GM12872 (cell line): ENCODE measurements around the gene RWDD4.

ENCODE experiments used
- TF ChIP-seq, protein P1 (sequence below): IDR thresholded peaks from 3 replicates; pipeline ENCODE4 v1.5.1; 2011; ENCODE audit warnings: low read depth, mild to moderate bottlenecking, low read length, moderate library complexity; ENCODE audit not compliant: insufficient read depth

RWDD4 gene

DNA sequence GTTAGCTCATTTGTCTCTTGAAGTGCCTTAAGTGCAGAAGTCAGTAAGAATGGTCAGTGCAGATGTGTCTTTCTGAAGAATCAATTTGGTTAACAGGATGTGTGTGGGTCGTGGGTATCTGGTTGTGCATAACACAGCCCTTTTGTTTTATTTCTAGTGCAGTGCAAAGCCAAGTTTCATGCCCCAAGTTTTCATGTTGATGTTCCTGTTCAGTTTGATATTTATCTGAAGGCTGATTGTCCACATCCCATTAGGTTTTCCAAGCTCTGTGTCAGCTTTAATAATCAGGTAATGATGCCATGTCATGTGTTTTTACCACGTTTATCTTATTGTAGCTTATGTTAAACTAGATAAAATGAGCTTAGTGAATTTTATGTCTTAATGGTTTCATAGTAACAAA, 27.5 kb upstream of the RWDD4 start:
- TF ChIP-seq, protein P1, sequence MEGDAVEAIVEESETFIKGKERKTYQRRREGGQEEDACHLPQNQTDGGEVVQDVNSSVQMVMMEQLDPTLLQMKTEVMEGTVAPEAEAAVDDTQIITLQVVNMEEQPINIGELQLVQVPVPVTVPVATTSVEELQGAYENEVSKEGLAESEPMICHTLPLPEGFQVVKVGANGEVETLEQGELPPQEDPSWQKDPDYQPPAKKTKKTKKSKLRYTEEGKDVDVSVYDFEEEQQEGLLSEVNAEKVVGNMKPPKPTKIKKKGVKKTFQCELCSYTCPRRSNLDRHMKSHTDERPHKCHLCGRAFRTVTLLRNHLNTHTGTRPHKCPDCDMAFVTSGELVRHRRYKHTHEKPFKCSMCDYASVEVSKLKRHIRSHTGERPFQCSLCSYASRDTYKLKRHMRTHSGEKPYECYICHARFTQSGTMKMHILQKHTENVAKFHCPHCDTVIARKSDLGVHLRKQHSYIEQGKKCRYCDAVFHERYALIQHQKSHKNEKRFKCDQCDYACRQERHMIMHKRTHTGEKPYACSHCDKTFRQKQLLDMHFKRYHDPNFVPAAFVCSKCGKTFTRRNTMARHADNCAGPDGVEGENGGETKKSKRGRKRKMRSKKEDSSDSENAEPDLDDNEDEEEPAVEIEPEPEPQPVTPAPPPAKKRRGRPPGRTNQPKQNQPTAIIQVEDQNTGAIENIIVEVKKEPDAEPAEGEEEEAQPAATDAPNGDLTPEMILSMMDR = no peak

DNA sequence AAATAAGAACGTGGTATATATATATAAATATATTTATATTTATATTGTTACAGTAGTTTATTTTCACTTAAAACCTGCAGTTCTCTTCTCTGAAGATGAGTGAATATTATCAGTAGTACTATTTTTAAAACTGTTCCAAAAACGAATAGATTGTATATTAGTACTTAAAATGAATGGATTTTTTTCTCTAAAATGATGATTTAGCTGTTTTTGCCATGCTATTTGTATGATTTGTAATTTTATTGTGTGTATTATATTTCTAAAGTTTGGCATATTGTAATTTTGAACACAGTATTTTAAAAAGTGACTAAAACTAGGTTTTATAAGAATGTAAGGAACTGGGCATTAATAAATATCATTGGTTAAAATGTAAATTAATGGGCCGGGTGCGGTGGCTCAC, 22.1 kb upstream of the RWDD4 start:
- TF ChIP-seq, protein P1 = no peak

DNA sequence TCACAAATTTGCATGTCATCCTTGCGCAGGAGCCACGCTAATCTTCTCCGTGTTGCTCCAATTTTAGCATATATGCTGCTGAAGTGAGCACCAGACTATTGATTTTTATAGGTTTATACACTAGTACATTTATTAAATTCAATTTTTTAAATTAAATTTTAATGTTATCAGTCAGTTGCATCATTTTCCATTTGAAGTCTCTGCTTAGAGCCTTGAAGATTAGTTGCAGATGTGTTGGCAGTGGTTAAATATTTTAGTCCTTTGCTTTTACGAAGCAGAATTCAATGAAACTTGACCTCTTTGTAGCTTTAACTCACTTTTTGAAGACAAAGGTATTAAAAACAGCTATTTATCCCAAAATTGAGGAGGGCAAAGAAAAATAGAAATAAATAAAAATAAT, 16.6 kb upstream of the RWDD4 start:
- TF ChIP-seq, protein P1 = no peak

DNA sequence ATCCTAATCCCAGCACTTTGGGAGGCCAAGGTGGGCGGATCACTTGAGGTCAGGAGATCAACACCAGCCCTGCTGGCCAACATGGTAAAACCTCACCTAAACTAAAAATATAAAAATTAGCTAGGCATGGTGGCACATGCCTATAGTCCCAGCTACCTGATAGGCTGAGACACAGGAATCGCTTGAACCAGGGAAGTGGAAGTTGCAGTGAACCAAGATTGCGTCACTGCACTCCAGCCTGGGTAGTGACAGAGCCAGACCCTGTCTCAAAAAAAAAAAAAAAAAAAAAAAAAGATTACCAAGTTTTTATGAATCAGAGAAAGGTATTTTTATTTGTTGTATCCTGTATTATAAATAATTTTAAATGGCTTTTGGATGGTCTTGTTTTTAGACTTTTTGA, 15.2 kb upstream of the RWDD4 start:
- TF ChIP-seq, protein P1 = no peak

DNA sequence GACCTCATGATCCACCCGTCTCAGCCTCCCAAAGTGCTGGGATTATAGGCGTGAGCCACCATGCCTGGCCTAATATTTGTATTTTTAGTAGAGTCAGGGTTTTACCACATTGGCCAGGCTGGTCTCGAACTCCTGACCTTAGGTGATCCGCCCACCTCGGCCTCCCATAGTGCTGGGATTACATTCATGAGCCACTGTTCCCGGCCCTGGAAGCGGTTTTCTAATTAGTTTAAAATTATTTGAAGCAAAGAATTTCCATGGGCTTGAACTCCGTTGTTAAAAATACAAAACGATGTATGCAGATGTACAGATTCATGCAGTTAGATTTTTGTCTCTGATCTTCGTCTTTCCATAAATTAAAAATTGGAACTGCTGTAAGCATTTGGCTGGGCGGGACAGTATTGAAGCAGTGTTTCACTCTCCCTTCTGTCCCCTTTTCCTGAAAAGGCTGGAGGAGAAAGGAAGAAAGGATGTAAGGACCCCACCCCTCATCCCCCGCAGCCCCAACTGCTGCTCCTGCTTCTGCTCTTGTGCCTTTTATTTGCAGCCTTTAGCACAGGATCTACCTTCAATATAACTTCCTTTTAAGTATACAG, 12.1 kb upstream of the RWDD4 start:
- TF ChIP-seq, protein P1 = no peak

DNA sequence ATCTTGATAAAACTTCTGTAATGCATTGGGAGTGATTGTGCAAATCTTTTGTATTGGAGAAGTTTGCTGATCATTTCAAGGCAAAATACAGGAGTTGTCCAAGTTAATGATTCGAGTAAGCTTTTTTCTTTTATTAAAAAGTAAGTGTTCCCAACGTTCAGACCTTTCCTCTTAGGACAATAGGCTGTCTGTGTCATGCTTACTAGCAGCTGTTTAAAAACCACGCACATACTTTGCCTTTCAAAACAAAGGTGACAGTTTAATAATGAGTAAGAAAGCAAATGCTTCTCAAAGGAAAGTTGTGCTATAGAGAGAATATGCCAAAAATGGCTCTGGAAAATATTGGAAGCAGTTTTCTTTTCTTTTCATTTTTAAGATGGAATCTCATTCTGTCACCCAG, 11.3 kb upstream of the RWDD4 start:
- TF ChIP-seq, protein P1 = no peak

DNA sequence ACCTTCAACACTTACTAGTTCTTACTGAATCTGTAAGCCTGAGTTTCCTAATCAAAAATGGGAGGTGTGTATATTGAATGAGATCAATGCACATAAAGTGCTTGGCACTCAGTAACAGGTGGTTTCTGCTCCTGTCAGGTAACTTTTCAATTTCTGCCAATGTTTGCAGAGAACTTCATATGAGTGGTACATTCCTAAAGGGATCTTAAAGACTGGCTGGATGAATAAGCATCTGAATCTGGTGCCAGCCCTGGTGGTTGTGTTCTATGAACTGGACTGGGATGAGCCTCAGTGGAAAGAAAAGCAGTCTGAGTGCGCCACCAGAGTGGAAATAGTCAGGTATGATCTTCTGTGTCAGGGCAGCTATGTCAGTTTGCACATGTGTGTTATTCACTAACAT, 7.1 kb upstream of the RWDD4 start:
- TF ChIP-seq, protein P1 = no peak
